ENCODE data around the gene PPP2R3C.
"Not testable (repeated sequence)": the region's sequence is repeated elsewhere in the genome, so short reads cannot be mapped to it uniquely, and the experiment has no call there.

Gene PPP2R3C
- total RNA-seq, result 40.7 to 58.6 (median 46.6) reads per million in 4 experiments

- peak; percentile 86 for DNase-seq
Observed at GRCh38 chr14:35121887-35122695, at the start of gene PPP2R3C, which contains the start of gene PRORP. PPP2R3C (minus strand) TSS chr14:35121990; CDS start chr14:35121959, 31 bp downstream. PRORP (plus strand) TSS chr14:35122552; CDS start chr14:35123246, 694 bp downstream.

- DNase-seq, result no peak
Observed at GRCh38 chr14:35167496-35167895, 45.7 kb upstream of the PPP2R3C start.

- DNase-seq, result no peak
Observed at GRCh38 chr14:35164849-35165248, 43.1 kb upstream of the PPP2R3C start.

GRCh38 chr14:35163384-35163783 is 41.6 kb upstream of the PPP2R3C start:
- DNase-seq, result no peak

DNA sequence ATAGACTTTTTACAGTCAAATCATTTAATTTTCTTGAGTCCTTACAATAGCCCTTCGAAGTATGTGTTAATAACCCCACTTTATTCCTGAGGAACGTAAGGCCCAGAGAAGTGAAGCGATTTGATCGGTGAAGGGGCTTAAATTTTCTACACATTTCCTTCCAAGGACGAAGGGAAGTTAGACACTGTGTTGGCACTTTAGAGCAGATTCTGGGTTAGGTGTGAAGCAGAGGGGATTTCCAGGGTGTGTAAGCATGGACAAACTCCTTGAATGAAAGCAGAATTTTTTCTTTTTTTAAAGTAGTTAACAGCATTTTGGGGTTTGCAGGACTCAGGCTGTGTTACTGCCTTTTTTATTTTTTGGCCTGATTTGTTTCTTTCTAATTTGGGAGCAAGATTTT is 39.4 kb upstream of the PPP2R3C start:
- no peak for DNase-seq

- no peak for DNase-seq
Observed at GRCh38 chr14:35159742-35160409, 38.1 kb upstream of the PPP2R3C start.

GRCh38 chr14:35158951-35159653 is 37.3 kb upstream of the PPP2R3C start:
- no peak for DNase-seq

DNA sequence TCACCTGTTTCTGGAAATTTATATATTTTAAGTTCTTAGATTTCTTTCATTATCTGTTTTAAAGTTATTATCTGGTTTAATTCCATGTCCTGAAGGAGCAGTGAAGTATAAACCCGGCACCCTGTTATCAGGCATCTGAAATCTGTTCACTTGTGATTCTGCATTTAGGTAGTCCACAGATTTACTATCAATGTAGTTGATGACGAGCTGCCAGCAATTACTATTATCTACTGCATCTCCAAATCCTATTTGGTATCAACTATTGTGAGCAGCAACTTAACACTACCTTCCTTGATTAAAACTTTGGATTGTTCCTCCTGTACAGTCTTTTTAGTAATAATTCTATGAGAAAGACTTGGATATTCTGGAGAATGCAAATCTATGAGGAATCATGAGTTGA is 36.7 kb upstream of the PPP2R3C start:
- no peak for DNase-seq

- no peak for DNase-seq
Observed at GRCh38 chr14:35155962-35156361, 34.2 kb upstream of the PPP2R3C start.

DNA sequence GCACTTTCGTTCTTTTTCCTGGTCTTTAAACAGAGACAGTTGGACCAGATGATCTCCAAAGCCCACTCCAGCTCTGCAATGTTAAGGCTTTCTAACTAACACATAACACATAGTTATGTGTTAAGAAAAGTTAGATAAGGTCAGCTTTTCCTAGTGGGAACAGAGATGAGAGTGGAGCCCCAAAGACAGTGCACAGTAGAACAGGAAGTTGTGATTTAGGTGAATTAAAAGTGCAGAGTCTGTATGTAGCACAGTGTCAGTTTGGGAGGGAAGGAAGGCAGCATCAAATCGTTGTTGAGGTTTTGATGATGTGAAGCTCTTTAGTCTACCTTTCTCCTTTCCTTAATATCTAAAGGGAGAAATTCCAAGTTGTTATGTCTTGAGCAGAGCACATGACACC is 32.2 kb upstream of the PPP2R3C start:
- DNase-seq, result no peak

- DNase-seq, result not testable (repeated sequence)
Observed at GRCh38 chr14:35152531-35152930, 30.7 kb upstream of the PPP2R3C start.

DNA sequence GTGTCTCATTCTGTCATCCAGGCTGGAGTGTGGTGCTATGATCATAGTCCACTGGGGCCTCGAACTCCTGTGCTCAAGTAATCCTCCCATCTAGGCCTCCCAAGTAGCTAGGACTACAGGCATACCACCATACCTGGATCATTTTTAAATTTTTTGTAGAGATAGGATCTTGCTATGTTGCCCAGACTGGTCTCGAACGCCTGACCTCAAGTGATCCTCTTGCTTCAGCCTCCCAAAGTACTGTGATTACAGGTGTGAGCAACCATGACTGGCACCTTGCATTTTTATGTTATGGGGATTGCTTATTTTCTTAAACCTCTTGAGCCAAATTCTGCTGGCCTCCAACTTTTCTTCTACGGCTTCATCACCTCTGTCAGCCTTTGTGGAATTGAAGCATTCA is 27.4 kb upstream of the PPP2R3C start:
- no peak for DNase-seq

DNA sequence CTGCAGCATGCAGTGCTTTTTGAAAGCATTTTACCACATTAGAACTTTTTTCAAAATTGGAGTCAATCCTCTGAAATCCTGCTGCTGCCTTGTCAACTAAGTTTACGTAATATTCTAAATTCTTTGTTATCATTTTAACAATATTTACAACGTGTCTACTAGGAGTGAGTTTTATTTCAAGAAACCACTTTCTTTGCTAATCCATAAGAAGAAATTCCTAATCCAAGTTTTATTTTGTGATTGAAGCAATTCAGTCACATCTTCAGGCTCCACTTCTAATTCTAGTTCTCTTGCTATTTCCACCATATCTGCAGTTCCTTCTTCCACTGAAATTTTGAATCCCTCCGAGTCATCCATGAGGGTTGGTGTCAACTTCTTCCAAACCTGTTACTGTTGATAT is 25.9 kb upstream of the PPP2R3C start:
- DNase-seq, result no peak

DNA sequence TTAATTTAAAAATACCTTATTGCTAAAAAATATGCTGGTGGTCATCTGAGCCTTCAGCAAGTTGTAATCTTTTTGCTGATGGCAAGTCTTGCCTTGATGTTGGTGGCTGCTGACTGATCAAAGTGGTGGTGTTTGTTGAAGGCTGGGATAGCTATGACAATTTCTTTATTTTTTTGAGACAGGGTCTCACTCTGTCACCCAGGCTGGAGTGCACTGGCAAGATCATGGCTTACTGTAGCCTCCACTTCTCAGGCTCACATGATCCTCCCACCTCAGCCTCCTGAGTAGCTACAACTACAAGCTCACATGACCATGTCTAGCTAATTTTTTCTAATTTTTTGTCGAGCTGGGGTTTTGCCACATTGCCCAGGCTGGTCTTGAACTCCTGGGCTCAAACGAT is 25.4 kb upstream of the PPP2R3C start:
- DNase-seq, result no peak

GRCh38 chr14:35146711-35147149 is 24.9 kb upstream of the PPP2R3C start:
- no peak for DNase-seq

- DNase-seq, result no peak
Observed at GRCh38 chr14:35144029-35144428, 22.2 kb upstream of the PPP2R3C start.

- no peak for DNase-seq
Observed at GRCh38 chr14:35140718-35141581, 19.2 kb upstream of the PPP2R3C start.

DNA sequence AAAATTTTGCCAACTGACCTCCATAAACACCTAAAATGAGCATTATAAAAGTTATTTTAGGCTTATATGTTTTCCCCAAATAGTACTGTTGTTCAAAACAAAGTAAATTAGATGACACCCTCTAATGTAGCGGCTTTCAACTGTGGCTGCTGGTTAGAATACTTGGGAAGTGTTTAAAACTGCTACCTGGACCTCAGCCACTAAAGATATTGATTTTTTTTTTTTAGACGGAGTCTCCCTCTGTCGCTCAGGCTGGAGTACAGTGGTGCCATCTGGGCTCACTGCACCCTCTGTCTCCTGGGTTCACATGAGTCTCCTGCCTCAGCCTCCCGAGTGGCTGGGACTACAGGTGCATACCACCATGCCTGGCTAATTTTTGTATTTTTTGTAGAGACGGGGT is 16.8 kb upstream of the PPP2R3C start:
- DNase-seq, result no peak

GRCh38 chr14:35134329-35135123 is 12.7 kb upstream of the PPP2R3C start:
- no peak for DNase-seq

DNA sequence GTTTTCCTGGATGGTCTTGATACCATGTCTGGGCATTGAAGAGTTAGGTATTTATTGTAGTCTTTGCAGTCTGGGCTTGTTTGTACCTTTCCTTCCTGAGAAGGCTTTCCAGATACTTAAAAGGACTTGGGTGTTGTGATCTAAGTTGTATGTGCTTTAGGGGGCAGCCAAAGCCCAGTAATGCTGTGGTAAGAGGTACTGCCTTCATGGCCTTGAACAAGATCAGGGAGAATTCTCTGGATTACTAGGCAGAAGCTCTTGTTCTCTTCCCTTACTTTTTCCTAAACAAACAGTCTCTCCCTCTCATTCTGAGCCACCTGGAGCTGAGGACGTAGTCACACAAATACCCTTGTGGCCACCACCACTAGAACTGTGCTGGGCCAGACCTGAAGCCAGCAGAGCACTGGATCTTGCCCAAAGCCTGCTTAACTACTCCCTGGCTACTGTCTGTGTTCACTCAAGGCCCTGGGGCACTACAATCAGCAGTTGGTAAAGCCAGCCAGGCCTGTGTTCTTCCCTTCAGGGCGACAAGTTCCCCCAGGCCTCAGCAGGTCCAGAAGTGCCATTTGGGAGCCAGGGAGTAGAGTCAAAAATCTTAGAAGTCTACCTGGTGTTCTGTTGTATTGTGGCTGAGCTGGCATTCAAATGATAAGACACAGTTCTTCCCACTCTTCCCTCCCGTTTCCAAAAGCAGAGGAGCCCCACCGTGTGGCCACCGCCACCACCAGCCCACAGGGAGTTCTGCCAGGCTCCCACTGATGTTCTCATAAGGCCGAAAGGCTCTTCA is 11.9 kb upstream of the PPP2R3C start:
- DNase-seq, result no peak

DNA sequence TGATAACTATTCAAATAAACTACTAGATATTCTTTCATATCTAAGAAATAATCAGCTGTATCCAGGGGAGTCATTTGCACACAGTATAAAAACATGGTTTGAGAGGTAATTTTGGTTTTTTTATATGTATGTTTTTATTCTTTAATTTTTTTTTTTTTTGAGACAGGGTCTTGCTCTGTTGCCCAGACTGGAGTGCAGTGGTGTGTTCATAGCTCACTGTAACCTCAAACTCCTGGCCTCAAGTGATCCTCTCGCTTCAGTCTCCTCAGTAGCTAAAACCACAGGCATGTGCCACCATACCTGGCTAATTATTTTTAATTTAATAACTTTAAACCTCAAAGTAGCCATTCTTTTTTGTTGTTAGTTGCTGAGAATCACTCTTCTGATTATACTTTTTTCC is 2.3 kb upstream of the PPP2R3C start:
- no peak for DNase-seq

Measured in effector CD8-positive, alpha-beta T cell (primary cell).